HG03571 (cell line): ENCODE results near the gene HIF1A.
"Not testable (repeated sequence)": the region's sequence is repeated elsewhere in the genome, so short reads cannot be mapped to it uniquely, and the experiment has no call there.

Source experiments
- ATAC-seq: cut with Tn5 transposase; IDR thresholded peaks from one replicate; pipeline ENCODE4 v1.9.1; 2021; ENCODE audit not compliant: unreplicated experiment

Gene HIF1A

GRCh38 chr14:61694830-61695694 is at the start of gene HIF1A:
HIF1A (plus strand) TSS chr14:61695513; CDS start chr14:61695805, 292 bp downstream.
- peak; percentile 90 for ATAC-seq

DNA sequence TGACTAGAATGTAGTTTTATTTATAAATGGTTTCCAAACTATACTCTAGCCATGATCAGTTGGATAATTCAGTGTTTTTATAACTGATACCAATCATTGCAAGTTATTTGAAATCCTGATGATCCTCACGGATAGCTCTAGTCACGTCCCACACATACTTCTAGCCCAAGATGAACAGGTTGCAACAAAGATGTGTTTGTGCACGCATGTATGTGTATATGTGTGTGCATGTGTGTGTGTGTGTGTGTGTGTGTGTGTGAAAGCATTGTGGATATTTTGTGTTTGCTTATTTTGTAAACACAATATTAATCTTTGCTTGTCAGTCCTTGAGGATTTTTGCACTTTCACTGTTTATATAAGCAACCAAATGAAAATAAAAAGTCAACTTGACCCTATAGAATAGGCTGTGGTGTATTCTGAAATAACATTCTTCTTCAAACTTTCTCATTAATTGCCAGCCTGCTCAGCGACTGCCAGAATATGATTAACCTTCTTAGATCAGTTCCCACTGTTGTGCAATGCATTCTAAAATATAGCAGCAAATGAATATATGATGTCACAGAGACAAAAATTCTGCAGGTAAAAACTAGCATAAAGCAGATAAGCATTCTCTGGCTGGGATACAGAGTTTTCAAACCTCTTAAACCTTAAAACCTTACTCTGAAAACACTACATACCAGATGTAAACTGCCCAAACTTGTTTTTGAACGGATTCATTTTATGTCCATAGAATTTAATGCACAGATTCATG is 48.8 kb upstream of the HIF1A start:
- ATAC-seq: no peak

- no peak for ATAC-seq
Observed at GRCh38 chr14:61647704-61648103, 47.6 kb upstream of the HIF1A start.

- no peak for ATAC-seq
Observed at GRCh38 chr14:61648377-61648776, 46.9 kb upstream of the HIF1A start.

DNA sequence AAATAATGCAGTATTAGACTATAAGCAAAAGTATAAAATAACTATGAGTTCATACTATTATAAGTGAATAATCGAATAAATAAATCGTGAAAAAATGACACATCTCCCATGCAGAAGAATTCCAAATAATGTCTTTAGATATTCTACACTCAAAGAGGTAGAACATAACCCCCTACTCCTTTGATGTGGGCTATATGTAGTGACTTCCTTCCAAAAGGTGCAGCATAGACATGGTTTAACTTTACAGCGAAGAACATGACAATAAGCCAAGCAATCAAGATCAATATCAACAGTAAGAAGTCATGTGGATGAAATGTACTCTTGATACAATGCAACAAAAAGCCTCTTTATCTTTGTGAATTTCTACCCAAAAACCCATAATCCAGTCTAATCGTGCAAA is 46.0 kb upstream of the HIF1A start:
- no peak for ATAC-seq

- ATAC-seq: no peak
Observed at GRCh38 chr14:61651355-61651754, 44.0 kb upstream of the HIF1A start.

DNA sequence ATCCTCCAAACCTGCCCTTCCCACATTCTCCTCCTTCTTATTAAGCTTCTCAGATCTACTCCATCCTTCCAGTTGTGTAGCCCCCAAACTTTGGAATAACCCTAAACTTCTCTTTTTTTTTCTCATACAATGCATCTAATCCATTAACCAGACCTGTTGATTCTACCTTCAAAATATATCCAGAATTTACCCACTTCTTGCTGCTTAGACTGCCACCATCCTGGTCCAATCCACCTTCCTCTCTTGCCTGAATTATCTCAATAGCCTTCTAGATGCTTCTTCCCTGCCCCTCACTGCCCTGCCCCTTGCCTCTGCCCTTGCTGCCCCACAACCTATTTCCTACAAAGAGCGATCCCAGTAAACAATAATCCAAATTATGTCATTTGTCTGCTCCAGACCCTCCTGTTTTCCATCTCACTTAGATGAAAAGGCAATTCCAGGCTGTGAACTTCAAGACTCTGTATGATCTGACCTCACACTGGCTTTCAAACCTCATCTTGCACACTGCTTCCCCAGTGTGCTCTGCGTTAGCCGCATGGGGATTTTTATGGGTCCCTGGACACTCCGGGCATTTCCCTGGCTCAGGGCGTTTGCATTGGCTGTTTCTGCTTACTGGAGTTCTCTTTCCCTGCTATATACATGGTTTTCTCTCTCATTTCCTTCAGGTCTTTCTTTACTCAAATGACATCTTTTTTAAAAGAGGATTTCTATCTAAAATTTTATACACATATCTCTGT is 42.6 kb upstream of the HIF1A start:
- ATAC-seq: no peak

- ATAC-seq: no peak
Observed at GRCh38 chr14:61653507-61653906, 41.8 kb upstream of the HIF1A start.

DNA sequence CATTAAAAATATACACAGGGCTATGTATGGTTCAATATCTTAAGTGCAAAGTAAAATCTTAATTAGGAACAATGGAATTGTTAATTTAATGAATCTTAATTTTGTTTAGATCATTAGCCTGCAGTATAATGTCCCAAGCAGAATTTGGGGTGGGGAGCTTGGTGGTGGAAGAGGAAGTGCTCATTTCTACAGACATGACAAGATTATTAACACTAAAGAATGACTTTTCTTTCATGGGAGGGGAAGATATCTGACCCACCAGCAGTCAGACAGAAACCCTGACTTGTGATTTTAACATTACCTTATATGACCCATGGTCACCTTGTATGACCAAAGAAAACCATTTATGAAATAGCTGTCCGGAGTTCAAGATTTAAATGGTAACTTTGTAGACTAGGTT is 41.3 kb upstream of the HIF1A start:
- ATAC-seq: no peak

DNA sequence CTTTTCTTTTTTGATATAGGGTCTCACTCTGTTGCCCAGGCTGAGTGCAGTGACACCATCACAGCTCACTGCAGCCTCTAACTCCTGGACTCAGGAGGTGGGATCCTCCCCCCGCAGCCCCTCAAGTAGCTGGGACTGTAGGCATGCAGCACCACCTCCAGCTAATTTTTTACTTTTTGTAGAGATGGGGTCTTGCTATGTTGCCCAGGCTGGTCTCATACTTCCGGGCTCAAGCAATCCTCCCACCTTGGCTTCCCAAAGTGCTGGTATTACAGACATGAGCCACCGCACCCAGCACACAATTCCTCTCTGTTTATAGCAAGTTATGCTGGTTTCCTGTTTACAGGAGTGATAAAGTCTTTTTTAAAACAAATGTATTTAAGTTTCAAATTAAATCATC is 39.5 kb upstream of the HIF1A start:
- no peak for ATAC-seq

DNA sequence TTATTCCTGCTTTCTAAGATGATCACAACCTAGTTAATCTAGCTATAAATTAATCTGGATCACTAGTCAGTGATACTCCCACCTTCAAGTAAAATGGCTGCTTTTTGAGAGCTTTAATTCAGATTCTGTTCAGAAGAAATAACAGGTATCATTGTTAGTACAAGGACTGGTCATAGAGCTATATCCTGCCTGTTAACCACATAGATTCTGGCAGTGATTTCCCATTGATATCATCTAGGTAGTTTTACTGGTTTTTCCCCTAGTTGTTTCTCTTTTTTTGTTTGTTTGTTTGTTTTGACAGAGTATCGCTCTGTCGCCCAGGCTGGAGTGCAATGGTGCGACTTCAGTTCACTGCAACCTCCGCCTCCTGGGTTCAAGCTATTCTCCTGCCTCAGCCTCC is 39.0 kb upstream of the HIF1A start:
- no peak for ATAC-seq

DNA sequence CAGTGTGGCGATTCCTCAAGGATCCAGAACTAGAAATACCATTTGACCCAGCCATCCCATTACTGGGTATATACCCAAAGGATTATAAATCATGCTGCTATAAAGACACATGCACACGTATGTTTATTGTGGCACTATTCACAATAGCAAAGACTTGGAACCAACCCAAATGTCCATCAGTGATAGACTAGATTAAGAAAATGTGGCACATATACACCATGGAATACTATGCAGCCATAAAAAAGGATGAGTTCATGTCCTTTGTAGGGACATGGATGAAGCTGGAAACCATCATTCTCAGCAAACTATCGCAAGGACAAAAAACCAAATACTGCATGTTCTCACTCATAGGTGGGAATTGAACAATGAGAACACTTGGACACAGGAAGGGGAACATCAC is 37.2 kb upstream of the HIF1A start:
- not testable (repeated sequence) for ATAC-seq

DNA sequence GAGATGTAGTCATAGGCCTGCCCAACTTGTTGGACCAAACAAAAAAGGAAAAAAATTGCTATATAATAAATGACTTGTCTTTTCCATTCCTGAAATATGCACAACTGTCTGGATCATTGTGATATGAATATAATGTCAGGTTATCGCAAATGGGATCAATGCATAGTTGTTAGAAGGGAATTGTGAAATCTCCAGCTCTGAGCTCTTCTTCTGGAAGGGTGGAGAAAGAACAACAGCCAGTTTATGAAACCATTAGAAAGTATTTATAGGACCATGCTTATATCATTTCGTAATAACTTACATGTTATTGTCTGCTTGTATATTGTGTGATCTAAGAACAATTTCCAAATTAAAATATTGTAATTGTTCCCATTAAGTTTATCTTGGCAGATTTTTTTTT is 35.7 kb upstream of the HIF1A start:
- no peak for ATAC-seq

- ATAC-seq: peak; percentile 1
Observed at GRCh38 chr14:61661471-61662400, 33.6 kb upstream of the HIF1A start.

GRCh38 chr14:61662437-61663311 is 32.6 kb upstream of the HIF1A start:
- peak; percentile 77 for ATAC-seq

- no peak for ATAC-seq
Observed at GRCh38 chr14:61663312-61663979, 31.9 kb upstream of the HIF1A start.

- no peak for ATAC-seq
Observed at GRCh38 chr14:61668282-61668681, 27.0 kb upstream of the HIF1A start.

- ATAC-seq: no peak
Observed at GRCh38 chr14:61670576-61670975, 24.7 kb upstream of the HIF1A start.

DNA sequence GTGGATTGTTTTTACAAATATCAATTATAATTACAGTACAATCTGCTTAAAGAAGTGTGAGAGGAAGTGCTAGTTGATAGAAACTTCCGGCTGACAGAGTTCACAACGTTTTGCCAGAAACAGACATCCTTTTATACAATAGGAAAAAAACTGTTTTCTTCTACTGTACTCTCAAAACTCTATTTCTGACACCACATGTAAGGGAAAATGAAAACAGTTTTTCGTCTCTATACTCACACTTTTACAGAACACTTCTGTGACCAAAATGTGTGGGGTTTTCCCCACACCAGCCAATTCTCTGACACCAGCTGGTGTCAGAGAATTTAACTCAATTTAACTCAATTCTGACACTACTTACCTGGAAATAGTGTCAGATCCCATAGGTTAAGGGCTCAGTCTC is 24.2 kb upstream of the HIF1A start:
- peak; percentile 78 for ATAC-seq
